Heart left ventricle (tissue), 16 donors: Measurements from ENCODE around the gene ARHGDIB. TPM values are rescaled to one million over a fixed set of nuclear protein-coding genes. Genes with fewer than 3 reads are reported as not detected.

Experiments used
- ATAC-seq, 4 donors: fragments of 200-7000 bp; cut with Tn5 transposase; one replicate each; pipeline ENCODE4 v1.9.1; 2020 to 2022; ENCODE audit warnings: moderate library complexity in 4 of 4, mild to moderate bottlenecking in 3 of 4, moderate number of reproducible peaks in 1 of 4
- DNase-seq, 5 donors: peaks; one replicate each; pipeline ENCODE4 v3.0.0-alpha.2; 2020
- H3K27ac ChIP-seq, 12 donors: fragments of 200-600 bp; sonication (generic) in 4 of 12; one replicate each; pipeline versions ENCODE4 v1.5.0 to v1.8.0; 2016 to 2022; ENCODE audit warnings: mild to moderate bottlenecking in 2 of 12
- H3K27me3 ChIP-seq, 9 donors: fragments of 200-600 bp; sonication (generic) in 2 of 9; one replicate each; pipeline versions ENCODE4 v1.5.1 to v1.8.0; 2016 to 2022; ENCODE audit warnings: mild to moderate bottlenecking in 3 of 9
- H3K36me3 ChIP-seq, 9 donors: fragments of 200-600 bp; sonication (generic) in 2 of 9; one replicate each; pipeline versions ENCODE4 v1.5.0 to v1.8.0; 2018 to 2022; ENCODE audit warnings: mild to moderate bottlenecking in 2 of 9
- H3K4me1 ChIP-seq, 12 donors: fragments of 200-600 bp; sonication (generic) in 4 of 12; one replicate each; pipeline versions ENCODE4 v1.5.0 to v1.8.0; 2016 to 2022; ENCODE audit warnings: mild to moderate bottlenecking in 3 of 12
- H3K4me3 ChIP-seq, 12 donors: fragments of 200-600 bp; sonication (generic) in 4 of 12; one replicate each; pipeline versions ENCODE4 v1.5.0 to v1.8.0; 2017 to 2022; ENCODE audit warnings: mild to moderate bottlenecking in 9 of 12, moderate library complexity in 4 of 12
- H3K9me3 ChIP-seq, 12 donors: fragments of 200-600 bp; sonication (generic) in 4 of 12; one replicate each; pipeline versions ENCODE4 v1.5.0 to v1.8.0; 2016 to 2022; ENCODE audit warnings: mild to moderate bottlenecking in 1 of 12
- CTCF ChIP-seq, 12 donors: fragments of 200-600 bp; sonication (generic) in 4 of 12; IDR thresholded peaks; one replicate each; pipeline versions ENCODE4 v1.5.0 to v1.8.0; 2018 to 2022; ENCODE audit warnings: antibody characterized with exemption in 12 of 12, mild to moderate bottlenecking in 5 of 12
- POLR2A ChIP-seq, 2 donors: fragments of 450-650 bp; IDR thresholded peaks; one replicate each; pipeline ENCODE4 v1.6.1; 2017; ENCODE audit warnings: antibody characterized with exemption in 2 of 2, mild to moderate bottlenecking in 2 of 2, moderate library complexity in 2 of 2
- WGBS, 4 donors: extraction: QIAGEN DNeasy Blood & Tissue Kit in 2 of 4; methylation state at CpG; one replicate each; pipeline versions ENCODE4 v1.1.5 to v1.1.7; 2013 to 2018; 5-methylcytosine and 5-hydroxymethylcytosine counted together
- intact Hi-C, 10 donors: fragments of 100-400 bp; cut with DNase I; formaldehyde crosslinking; loops; one replicate each; pipeline versions ENCODE4 v1.11.1 to v1.14.2; 2022
- polyA plus RNA-seq, 2 donors: library from polyadenylated mRNA; stranded (reverse); fragments of 200-250 nt; gene quantifications; one replicate each; pipeline ENCODE4 v1.2.3, GENCODE V29; 2013
- total RNA-seq, 9 donors: library from RNA; depleted of rRNA in 2 of 9; stranded (reverse); fragments of >200 nt in 2 of 9; fragmentation: NEBNext Ultra II Directional in 3 of 9; extraction: Animal tissue kit (Norgen Biotek cat#: 25700) in 3 of 9; gene quantifications; one replicate each; pipeline versions ENCODE4 v1.1.0 to v1.2.4, GENCODE V29; 2016 to 2023
- donor health status: ischemic (EF 13 %, LVEDD 7.1; RV severe dilation, severe dysfunction).
- donor health status: healthy with polysubstance abuse.
- donor health status: DM: no; HTN: yes; CAD: no.
- donor health status: DM: no; HTN: no; CAD: no.
- donor health status: ischemic (EF 25% LVEDD 6.9; RV normal size, moderate dysfunction).
- donor health status: ischemic (EF 25% LVEDD 5.7; RV mildly dilated, moderate dysfunction).
- donor health status: healthy.
- donor health status: DM: yes; HTN: yes; CAD: no.
- donor health status: ischemic (EF 35%, LVEDD 5.7; RV mildly dilated, moderate dysfunction).
- donor health status: nonischemic (EF 11% LVEDD 7.7; RV severe dilation, severe dysfunction).
- donor health status: DM: yes; HTN: yes; CAD: no.
- donor health status: PGD.
- donor health status: ischemic (EF 29% LVEDD 5.4; RV normal size, mild dysfunction).
- donor health status: nonischemic (EF 23%, LVEDD 6.1; RV moderate dilation, normal function).

Gene ARHGDIB
- total and polyA plus RNA-seq, 11 donors, result 30.5 to 256 (median 65.8) TPM

GRCh38 chr12:14902465-14902864 lies 58.9 kb downstream of the ARHGDIB start:
- DNase-seq (no peak), ATAC-seq (peak in 1 of 4 donors; percentile 35)
- Histone ChIP-seq H3K4me1 (peaks cover 0 to 60% (median 36%) of the 10 kb centered on the region in 12 donors), H3K4me3 (no peak overlapping the region), H3K36me3 (no peaks in the 10 kb centered on the region), H3K27ac (peak overlapping the region in 8 of 12 donors; percentile 25 to 77 (median 58)), H3K27me3 (no peaks in the 10 kb centered on the region), H3K9me3 (no peaks in the 10 kb centered on the region)
- 66 to 88% (median 73%) methylated on average over 2 of the region's 2 CpGs for WGBS, 4 donors
- intact Hi-C loops, result loop anchor here in 2 of 10 donors (5.0 kb wide), 2 partner anchors 45 to 50 kb away; no protein-coding TSS in a partner anchor
- no peak for TF ChIP-seq CTCF (IDR thresholded peaks at IDR 0.05)
- TF ChIP-seq POLR2A (IDR thresholded peaks at IDR 0.05), result no peak

DNA sequence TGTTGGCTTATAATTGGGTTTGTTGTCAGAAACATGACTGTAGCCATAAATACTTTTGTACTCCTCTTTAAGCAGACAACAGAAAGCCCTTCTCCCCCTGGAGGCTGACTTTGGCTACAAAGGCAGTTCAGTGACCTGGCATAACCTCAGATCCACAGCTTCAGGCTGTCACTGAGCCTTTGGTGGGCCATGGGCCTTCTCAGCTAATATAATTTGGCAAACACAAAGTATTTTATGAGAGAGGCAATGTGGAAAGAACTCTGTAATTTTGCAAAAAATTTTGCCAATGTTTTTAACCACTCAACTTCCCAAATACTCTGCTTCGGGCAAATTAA lies 60.2 kb downstream of the ARHGDIB start:
- DNase-seq (peak in 4 of 5 donors; percentile 25 to 56 (median 40)), ATAC-seq (peak in 2 of 4 donors; percentile 57 to 58)
- no peaks in the 10 kb centered on the region for H3K27me3 ChIP-seq
- peaks cover 0 to 70% (median 41%) of the 10 kb centered on the region in 12 donors for H3K4me1 ChIP-seq
- H3K9me3 ChIP-seq, result no peaks in the 10 kb centered on the region
- TF ChIP-seq CTCF (IDR thresholded peaks at IDR 0.05) (peak in 7 of 12 donors; percentile 13 to 47 (median 35)), POLR2A (IDR thresholded peaks at IDR 0.05) (no peak)
- H3K27ac ChIP-seq, result peak overlapping the region in 9 of 12 donors; percentile 2 to 77 (median 40)
- H3K36me3 ChIP-seq, result no peaks in the 10 kb centered on the region
- H3K4me3 ChIP-seq, result no peak overlapping the region
- intact Hi-C loops, result loop anchor here in 2 of 10 donors (5.0 kb wide), 2 partner anchors 46 to 51 kb away; no protein-coding TSS in a partner anchor
- 65 to 85% (median 78%) methylated on average over 1 of the region's 1 CpG for WGBS, 4 donors

- intact Hi-C loops, result loop anchor here in 2 of 10 donors (5.0 kb wide), 2 partner anchors 47 to 52 kb away; no protein-coding TSS in a partner anchor
- no peaks in the 10 kb centered on the region for H3K9me3 ChIP-seq
- no peaks in the 10 kb centered on the region for H3K36me3 ChIP-seq
- peak overlapping the region in 7 of 12 donors; percentile 21 to 77 (median 40) for H3K27ac ChIP-seq
- DNase-seq (no peak), ATAC-seq (no peak)
- H3K4me3 ChIP-seq, result no peak overlapping the region
- TF ChIP-seq CTCF (IDR thresholded peaks at IDR 0.05), result no peak
- TF ChIP-seq POLR2A (IDR thresholded peaks at IDR 0.05), result no peak
- peaks cover 0 to 70% (median 38%) of the 10 kb centered on the region in 12 donors for H3K4me1 ChIP-seq
- no peaks in the 10 kb centered on the region for H3K27me3 ChIP-seq
- 86 to 90% (median 90%) methylated on average over 5 of the region's 5 CpGs for WGBS, 4 donors
Measured at GRCh38 chr12:14900521-14901227, 60.7 kb downstream of the ARHGDIB start.

GRCh38 chr12:14896521-14897169 lies 64.8 kb downstream of the ARHGDIB start:
- Histone ChIP-seq H3K36me3 (no peaks in the 10 kb centered on the region), H3K9me3 (no peaks in the 10 kb centered on the region), H3K4me3 (no peak overlapping the region), H3K27ac (peak overlapping the region in 11 of 12 donors; percentile 16 to 85 (median 48)), H3K4me1 (peaks cover 0 to 56% (median 20%) of the 10 kb centered on the region in 12 donors), H3K27me3 (no peaks in the 10 kb centered on the region)
- intact Hi-C loops, result no loop called here
- no peak for TF ChIP-seq POLR2A (IDR thresholded peaks at IDR 0.05)
- TF ChIP-seq CTCF (IDR thresholded peaks at IDR 0.05), result no peak
- DNase-seq, result no peak
- WGBS, 4 donors, result 49 to 61% (median 52%) methylated on average over 7 of the region's 7 CpGs
- peak in 3 of 4 donors; percentile 4 to 49 (median 40) for ATAC-seq
